WTC11 (cell line): Measurements from ENCODE around the gene CACNA1B. TPM values are rescaled to one million over a fixed set of nuclear protein-coding genes. Genes with fewer than 3 reads are reported as not detected.

Experiments used
- ATAC-seq: fragments of 200-7000 bp; cut with Tn5 transposase; 2 replicates; pipeline ENCODE4 v1.10.0; 2021; ENCODE audit warnings: mild to moderate bottlenecking, moderate library complexity
- CTCF ChIA-PET: fragments of 300-600 bp; sonication (Branson Sonifier 250); formaldehyde crosslinking; loops from one replicate; lab custom pipeline; 2021; ENCODE audit warnings: antibody characterized with exemption; lab: Charles Lee
- POLR2A ChIA-PET: fragments of 350-600 bp; sonication (Branson Sonifier 250); formaldehyde crosslinking; loops from one replicate; lab custom pipeline; 2021; ENCODE audit warnings: antibody characterized with exemption; lab: Charles Lee
- DNase-seq: peaks from one replicate; pipeline ENCODE4 v3.0.0; 2021; ENCODE audit warnings: low spot score
- H3K27ac Mint-ChIP-seq: 2 replicates; pipeline ENCODE4 v1.8.0; 2021; ENCODE audit warnings: mixed read lengths
- H3K27me3 Mint-ChIP-seq: 2 replicates; pipeline ENCODE4 v1.8.0; 2021; ENCODE audit warnings: low read depth, mild to moderate bottlenecking, moderate library complexity, mixed read lengths
- H3K36me3 Mint-ChIP-seq: 2 replicates; pipeline ENCODE4 v1.8.0; 2021; ENCODE audit warnings: mixed read lengths
- H3K4me1 Mint-ChIP-seq: 2 replicates; pipeline ENCODE4 v1.8.0; 2022; ENCODE audit warnings: mixed read lengths
- H3K4me3 Mint-ChIP-seq: 2 replicates; pipeline ENCODE4 v1.8.0; 2021; ENCODE audit warnings: mild to moderate bottlenecking, moderate library complexity, mixed read lengths
- H3K9me3 Mint-ChIP-seq: 2 replicates; pipeline ENCODE4 v1.8.0; 2021; ENCODE audit warnings: mixed read lengths
- AR ChIP-seq: fragments of 250-450 bp; sonication (Bioruptor Pico); IDR thresholded peaks from 2 replicates; pipeline ENCODE4 v1.9.0; 2021; ENCODE audit warnings: mild to moderate bottlenecking
- CBFB ChIP-seq: sonication (generic); formaldehyde crosslinking; IDR thresholded peaks from 2 replicates; pipeline ENCODE4 v1.8.1; 2022; ENCODE audit warnings: mild to moderate bottlenecking, low read depth, missing genetic modification reagents
- CDX4 ChIP-seq: fragments of 250-450 bp; sonication (Bioruptor Pico); IDR thresholded peaks from 2 replicates; pipeline ENCODE4 v1.9.0; 2021; ENCODE audit warnings: moderate library complexity, mild to moderate bottlenecking, inconsistent platforms, borderline replicate concordance
- FOXK1 ChIP-seq: sonication (generic); formaldehyde crosslinking; IDR thresholded peaks from 2 replicates; pipeline ENCODE4 v1.8.0; 2022; ENCODE audit warnings: mild to moderate bottlenecking, moderate library complexity, missing genetic modification reagents
- GABPB1 ChIP-seq: sonication (generic); formaldehyde crosslinking; IDR thresholded peaks from 2 replicates; pipeline ENCODE4 v1.8.1; 2023; ENCODE audit warnings: mild to moderate bottlenecking, missing genetic modification reagents
- GRHL2 ChIP-seq: fragments of 250-450 bp; sonication (Bioruptor Pico); IDR thresholded peaks from 2 replicates; pipeline ENCODE4 v1.8.0; 2022; ENCODE audit warnings: mild to moderate bottlenecking, moderate library complexity; ENCODE audit not compliant: insufficient replicate concordance, severe bottlenecking
- HMGXB4 ChIP-seq: sonication (generic); formaldehyde crosslinking; IDR thresholded peaks from 2 replicates; pipeline ENCODE4 v1.8.1; 2023; ENCODE audit warnings: mild to moderate bottlenecking, moderate library complexity, missing genetic modification reagents
- IRF2 ChIP-seq: sonication (generic); formaldehyde crosslinking; IDR thresholded peaks from 2 replicates; pipeline ENCODE4 v1.8.0; 2022; ENCODE audit warnings: low read depth, missing genetic modification reagents, borderline replicate concordance
- TP53 ChIP-seq: sonication (generic); formaldehyde crosslinking; IDR thresholded peaks from 2 replicates; pipeline ENCODE4 v1.8.1; 2023; ENCODE audit warnings: mild to moderate bottlenecking, missing genetic modification reagents
- ZNF138 ChIP-seq: sonication (generic); formaldehyde crosslinking; conservative IDR thresholded peaks from 2 replicates; pipeline ENCODE4 v1.8.1; 2022; ENCODE audit warnings: mild to moderate bottlenecking, moderate library complexity, missing genetic modification reagents
- ZNF416 ChIP-seq: fragments of 250-450 bp; sonication (Bioruptor Pico); IDR thresholded peaks from 2 replicates; pipeline ENCODE4 v1.9.0; 2021; ENCODE audit warnings: mild to moderate bottlenecking, inconsistent platforms
- ZNF671 ChIP-seq: fragments of 250-450 bp; sonication (Bioruptor Pico); IDR thresholded peaks from 2 replicates; pipeline ENCODE4 v1.8.0; 2021; ENCODE audit warnings: mild to moderate bottlenecking
- total RNA-seq: library from RNA; stranded (reverse); gene quantifications from 3 replicates; pipeline ENCODE4 v1.2.3, GENCODE V29; 2021
- TF ChIP-seq, protein P1 (sequence below): fragments of 250-450 bp; sonication (Bioruptor Pico); IDR thresholded peaks from 2 replicates; pipeline ENCODE4 v1.9.0; 2021; ENCODE audit warnings: mild to moderate bottlenecking, borderline replicate concordance
- TF ChIP-seq, protein P2 (sequence below): sonication (generic); formaldehyde crosslinking; IDR thresholded peaks from 2 replicates; pipeline ENCODE4 v1.8.1; 2023; ENCODE audit warnings: mild to moderate bottlenecking, missing genetic modification reagents
- TF ChIP-seq, protein P3 (sequence below): sonication (generic); formaldehyde crosslinking; conservative IDR thresholded peaks from 2 replicates; pipeline ENCODE4 v1.8.1; 2022; ENCODE audit warnings: mild to moderate bottlenecking, missing genetic modification reagents

Gene CACNA1B
- total RNA-seq, 1 experiment from 2014 or later: 8.4 TPM

- CTCF ChIA-PET: no interaction called here
- no peaks in the 10 kb centered on the region for H3K4me1 Mint-ChIP-seq
- ATAC-seq (no peak), DNase-seq (no peak)
- peaks cover 28% of the 10 kb centered on the region for H3K9me3 Mint-ChIP-seq
- TF ChIP-seq GABPB1 (no peak), TP53 (CRISPR knock-in tag) (no peak), AR (CRISPR knock-in tag) (no peak), CBFB (CRISPR knock-in tag) (no peak), HMGXB4 (no peak), IRF2 (CRISPR knock-in tag) (no peak), ZNF416 (CRISPR knock-in tag) (no peak)
- TF ChIP-seq, protein P1, sequence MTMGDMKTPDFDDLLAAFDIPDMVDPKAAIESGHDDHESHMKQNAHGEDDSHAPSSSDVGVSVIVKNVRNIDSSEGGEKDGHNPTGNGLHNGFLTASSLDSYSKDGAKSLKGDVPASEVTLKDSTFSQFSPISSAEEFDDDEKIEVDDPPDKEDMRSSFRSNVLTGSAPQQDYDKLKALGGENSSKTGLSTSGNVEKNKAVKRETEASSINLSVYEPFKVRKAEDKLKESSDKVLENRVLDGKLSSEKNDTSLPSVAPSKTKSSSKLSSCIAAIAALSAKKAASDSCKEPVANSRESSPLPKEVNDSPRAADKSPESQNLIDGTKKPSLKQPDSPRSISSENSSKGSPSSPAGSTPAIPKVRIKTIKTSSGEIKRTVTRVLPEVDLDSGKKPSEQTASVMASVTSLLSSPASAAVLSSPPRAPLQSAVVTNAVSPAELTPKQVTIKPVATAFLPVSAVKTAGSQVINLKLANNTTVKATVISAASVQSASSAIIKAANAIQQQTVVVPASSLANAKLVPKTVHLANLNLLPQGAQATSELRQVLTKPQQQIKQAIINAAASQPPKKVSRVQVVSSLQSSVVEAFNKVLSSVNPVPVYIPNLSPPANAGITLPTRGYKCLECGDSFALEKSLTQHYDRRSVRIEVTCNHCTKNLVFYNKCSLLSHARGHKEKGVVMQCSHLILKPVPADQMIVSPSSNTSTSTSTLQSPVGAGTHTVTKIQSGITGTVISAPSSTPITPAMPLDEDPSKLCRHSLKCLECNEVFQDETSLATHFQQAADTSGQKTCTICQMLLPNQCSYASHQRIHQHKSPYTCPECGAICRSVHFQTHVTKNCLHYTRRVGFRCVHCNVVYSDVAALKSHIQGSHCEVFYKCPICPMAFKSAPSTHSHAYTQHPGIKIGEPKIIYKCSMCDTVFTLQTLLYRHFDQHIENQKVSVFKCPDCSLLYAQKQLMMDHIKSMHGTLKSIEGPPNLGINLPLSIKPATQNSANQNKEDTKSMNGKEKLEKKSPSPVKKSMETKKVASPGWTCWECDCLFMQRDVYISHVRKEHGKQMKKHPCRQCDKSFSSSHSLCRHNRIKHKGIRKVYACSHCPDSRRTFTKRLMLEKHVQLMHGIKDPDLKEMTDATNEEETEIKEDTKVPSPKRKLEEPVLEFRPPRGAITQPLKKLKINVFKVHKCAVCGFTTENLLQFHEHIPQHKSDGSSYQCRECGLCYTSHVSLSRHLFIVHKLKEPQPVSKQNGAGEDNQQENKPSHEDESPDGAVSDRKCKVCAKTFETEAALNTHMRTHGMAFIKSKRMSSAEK: no peak
- H3K27me3 Mint-ChIP-seq: peaks cover 17% of the 10 kb centered on the region
- no peak overlapping the region for H3K4me3 Mint-ChIP-seq
- peaks cover 43% of the 10 kb centered on the region for H3K36me3 Mint-ChIP-seq
- POLR2A ChIA-PET: no interaction called here
- H3K27ac Mint-ChIP-seq: no peak overlapping the region
These were observed 237.9 kb downstream of the CACNA1B start for GRCh38 chr9:138115506-138115905.

DNA sequence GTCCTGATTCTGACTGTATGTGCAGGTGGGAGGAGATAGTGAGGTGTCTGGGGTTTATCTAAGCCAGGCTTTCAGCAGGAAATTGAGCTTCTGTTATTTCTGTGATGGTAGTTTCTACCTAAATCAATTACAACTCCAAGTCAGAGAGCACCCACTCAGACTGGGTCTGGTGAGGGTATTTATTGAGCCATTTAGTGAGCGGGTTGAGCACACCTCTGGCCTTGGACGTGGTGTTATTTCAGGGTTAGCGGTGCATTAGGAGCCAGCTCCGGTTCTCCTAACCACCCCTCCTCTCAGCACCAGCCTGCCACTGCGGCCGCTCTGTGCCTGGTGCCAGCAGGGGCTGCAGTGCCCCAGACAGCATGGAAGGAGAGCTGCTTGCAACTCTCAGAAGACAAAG, 238.9 kb downstream of the CACNA1B start:
- H3K27me3 Mint-ChIP-seq: peaks cover 17% of the 10 kb centered on the region
- H3K4me3 Mint-ChIP-seq: no peak overlapping the region
- TF ChIP-seq GRHL2 (CRISPR knock-in tag) (no peak), CBFB (CRISPR knock-in tag) (no peak)
- TF ChIP-seq, protein P2, sequence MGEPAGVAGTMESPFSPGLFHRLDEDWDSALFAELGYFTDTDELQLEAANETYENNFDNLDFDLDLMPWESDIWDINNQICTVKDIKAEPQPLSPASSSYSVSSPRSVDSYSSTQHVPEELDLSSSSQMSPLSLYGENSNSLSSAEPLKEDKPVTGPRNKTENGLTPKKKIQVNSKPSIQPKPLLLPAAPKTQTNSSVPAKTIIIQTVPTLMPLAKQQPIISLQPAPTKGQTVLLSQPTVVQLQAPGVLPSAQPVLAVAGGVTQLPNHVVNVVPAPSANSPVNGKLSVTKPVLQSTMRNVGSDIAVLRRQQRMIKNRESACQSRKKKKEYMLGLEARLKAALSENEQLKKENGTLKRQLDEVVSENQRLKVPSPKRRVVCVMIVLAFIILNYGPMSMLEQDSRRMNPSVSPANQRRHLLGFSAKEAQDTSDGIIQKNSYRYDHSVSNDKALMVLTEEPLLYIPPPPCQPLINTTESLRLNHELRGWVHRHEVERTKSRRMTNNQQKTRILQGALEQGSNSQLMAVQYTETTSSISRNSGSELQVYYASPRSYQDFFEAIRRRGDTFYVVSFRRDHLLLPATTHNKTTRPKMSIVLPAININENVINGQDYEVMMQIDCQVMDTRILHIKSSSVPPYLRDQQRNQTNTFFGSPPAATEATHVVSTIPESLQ (CRISPR knock-in tag): no peak
- ChIA-PET POLR2A (no interaction called here), CTCF (no interaction called here)
- DNase-seq (no peak), ATAC-seq (no peak)
- H3K9me3 Mint-ChIP-seq: peaks cover 25% of the 10 kb centered on the region
- peaks cover 45% of the 10 kb centered on the region for H3K36me3 Mint-ChIP-seq
- no peaks in the 10 kb centered on the region for H3K4me1 Mint-ChIP-seq
- no peak overlapping the region for H3K27ac Mint-ChIP-seq

DNA sequence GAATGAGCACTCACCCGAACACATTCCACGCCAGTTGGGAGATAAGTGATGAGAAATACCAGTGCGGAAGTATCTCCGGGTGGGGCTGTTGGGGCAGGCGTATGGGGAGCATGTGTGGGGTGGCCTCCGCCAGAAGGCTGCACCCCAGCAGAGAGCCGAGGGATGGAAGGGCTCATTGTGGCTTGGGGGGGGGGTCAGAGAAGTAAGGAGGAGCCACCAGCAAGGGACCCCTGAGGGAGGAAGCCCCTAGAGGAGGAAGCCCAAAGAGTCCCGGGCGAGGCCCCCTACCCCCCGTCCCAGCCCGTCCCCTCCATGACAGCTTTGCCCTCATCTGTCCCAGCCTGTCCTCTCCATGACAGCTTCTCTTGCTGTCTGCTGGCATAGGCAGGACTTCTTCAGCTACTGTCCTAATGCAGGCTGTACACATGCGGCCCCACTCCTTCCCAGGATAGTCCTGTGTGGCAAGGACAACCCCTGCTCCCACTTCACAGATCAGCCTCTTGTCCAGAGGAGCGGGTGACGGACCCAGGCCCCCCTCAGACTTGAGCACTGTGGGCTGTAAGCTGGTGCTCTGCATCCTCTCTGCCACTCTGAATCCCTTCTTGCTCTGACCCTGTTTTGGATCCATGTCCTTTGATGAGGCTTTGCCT, 239.6 kb downstream of the CACNA1B start:
- DNase-seq (no peak), ATAC-seq (no peak)
- ChIA-PET POLR2A (no interaction called here), CTCF (no interaction called here)
- TF ChIP-seq ZNF671 (CRISPR knock-in tag) (no peak), ZNF138 (CRISPR knock-in tag) (no peak), FOXK1 (CRISPR knock-in tag) (no peak), CDX4 (CRISPR knock-in tag) (no peak)
- TF ChIP-seq, protein P3, sequence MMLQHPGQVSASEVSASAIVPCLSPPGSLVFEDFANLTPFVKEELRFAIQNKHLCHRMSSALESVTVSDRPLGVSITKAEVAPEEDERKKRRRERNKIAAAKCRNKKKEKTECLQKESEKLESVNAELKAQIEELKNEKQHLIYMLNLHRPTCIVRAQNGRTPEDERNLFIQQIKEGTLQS (CRISPR knock-in tag): no peak
- Mint-ChIP-seq H3K27ac (no peak overlapping the region), H3K36me3 (peaks cover 52% of the 10 kb centered on the region), H3K4me1 (no peaks in the 10 kb centered on the region), H3K27me3 (peaks cover 17% of the 10 kb centered on the region), H3K4me3 (no peak overlapping the region), H3K9me3 (peaks cover 24% of the 10 kb centered on the region)
